WTC11 (cell line): ENCODE results near the gene KCNIP4. TPM values are rescaled to one million over a fixed set of nuclear protein-coding genes. Genes with fewer than 3 reads are reported as not detected.

Experiments used
- ATAC-seq: fragments of 200-7000 bp; cut with Tn5 transposase; 2 replicates; pipeline ENCODE4 v1.10.0; 2021; ENCODE audit warnings: mild to moderate bottlenecking, moderate library complexity
- CTCF ChIA-PET: fragments of 300-600 bp; sonication (Branson Sonifier 250); formaldehyde crosslinking; loops from one replicate; lab custom pipeline; 2021; ENCODE audit warnings: antibody characterized with exemption; lab: Charles Lee
- POLR2A ChIA-PET: fragments of 350-600 bp; sonication (Branson Sonifier 250); formaldehyde crosslinking; loops from one replicate; lab custom pipeline; 2021; ENCODE audit warnings: antibody characterized with exemption; lab: Charles Lee
- DNase-seq: peaks from one replicate; pipeline ENCODE4 v3.0.0; 2021; ENCODE audit warnings: low spot score
- H3K27ac Mint-ChIP-seq: 2 replicates; pipeline ENCODE4 v1.8.0; 2021; ENCODE audit warnings: mixed read lengths
- H3K27me3 Mint-ChIP-seq: 2 replicates; pipeline ENCODE4 v1.8.0; 2021; ENCODE audit warnings: low read depth, mild to moderate bottlenecking, moderate library complexity, mixed read lengths
- H3K36me3 Mint-ChIP-seq: 2 replicates; pipeline ENCODE4 v1.8.0; 2021; ENCODE audit warnings: mixed read lengths
- H3K4me1 Mint-ChIP-seq: 2 replicates; pipeline ENCODE4 v1.8.0; 2022; ENCODE audit warnings: mixed read lengths
- H3K4me3 Mint-ChIP-seq: 2 replicates; pipeline ENCODE4 v1.8.0; 2021; ENCODE audit warnings: mild to moderate bottlenecking, moderate library complexity, mixed read lengths
- H3K9me3 Mint-ChIP-seq: 2 replicates; pipeline ENCODE4 v1.8.0; 2021; ENCODE audit warnings: mixed read lengths
- ATF1 ChIP-seq: sonication (generic); formaldehyde crosslinking; IDR thresholded peaks from 2 replicates; pipeline ENCODE4 v1.8.1; 2023; ENCODE audit warnings: mild to moderate bottlenecking, moderate library complexity, missing genetic modification reagents
- ELF4 ChIP-seq: sonication (generic); formaldehyde crosslinking; IDR thresholded peaks from 2 replicates; pipeline ENCODE4 v1.8.1; 2022; ENCODE audit warnings: low read depth, mild to moderate bottlenecking, moderate library complexity, missing genetic modification reagents
- ETV6 ChIP-seq: sonication (generic); formaldehyde crosslinking; IDR thresholded peaks from 2 replicates; pipeline ENCODE4 v1.8.1; 2022; ENCODE audit warnings: mild to moderate bottlenecking, missing genetic modification reagents
- GTF2I ChIP-seq: fragments of 250-450 bp; sonication (Bioruptor Pico); conservative IDR thresholded peaks from 2 replicates; pipeline ENCODE4 v1.4.0; 2021; ENCODE audit warnings: mild to moderate bottlenecking
- JAZF1 ChIP-seq: fragments of 250-450 bp; sonication (Bioruptor Pico); IDR thresholded peaks from 2 replicates; pipeline ENCODE4 v1.9.0; 2021; ENCODE audit warnings: moderate library complexity, mild to moderate bottlenecking, inconsistent platforms
- NFATC4 ChIP-seq: fragments of 250-450 bp; sonication (Bioruptor Pico); IDR thresholded peaks from 2 replicates; pipeline ENCODE4 v1.9.0; 2021; ENCODE audit warnings: mild to moderate bottlenecking
- NFE2L1 ChIP-seq: sonication (generic); formaldehyde crosslinking; IDR thresholded peaks from 2 replicates; pipeline ENCODE4 v1.8.1; 2023; ENCODE audit warnings: missing genetic modification reagents
- NR3C1 ChIP-seq: sonication (generic); formaldehyde crosslinking; conservative IDR thresholded peaks from 2 replicates; pipeline ENCODE4 v1.8.1; 2023; ENCODE audit warnings: low read depth, mild to moderate bottlenecking, missing genetic modification reagents
- OVOL2 ChIP-seq: fragments of 250-450 bp; sonication (Bioruptor Pico); IDR thresholded peaks from 2 replicates; pipeline ENCODE4 v1.9.0; 2021; ENCODE audit warnings: mild to moderate bottlenecking, borderline replicate concordance
- RELA ChIP-seq: sonication (generic); formaldehyde crosslinking; IDR thresholded peaks from 2 replicates; pipeline ENCODE4 v1.8.1; 2022; ENCODE audit warnings: missing genetic modification reagents, mild to moderate bottlenecking, borderline replicate concordance
- TCF7 ChIP-seq: sonication (generic); formaldehyde crosslinking; IDR thresholded peaks from 2 replicates; pipeline ENCODE4 v1.8.0; 2022; ENCODE audit warnings: mild to moderate bottlenecking, low read depth, missing genetic modification reagents, moderate library complexity
- TP53 ChIP-seq: sonication (generic); formaldehyde crosslinking; IDR thresholded peaks from 2 replicates; pipeline ENCODE4 v1.8.1; 2023; ENCODE audit warnings: mild to moderate bottlenecking, missing genetic modification reagents
- ZNF121 ChIP-seq: sonication (generic); formaldehyde crosslinking; IDR thresholded peaks from 2 replicates; pipeline ENCODE4 v1.8.0; 2023; ENCODE audit warnings: missing genetic modification reagents
- ZNF138 ChIP-seq: sonication (generic); formaldehyde crosslinking; conservative IDR thresholded peaks from 2 replicates; pipeline ENCODE4 v1.8.1; 2022; ENCODE audit warnings: mild to moderate bottlenecking, moderate library complexity, missing genetic modification reagents
- ZNF232 ChIP-seq: sonication (generic); formaldehyde crosslinking; IDR thresholded peaks from 2 replicates; pipeline ENCODE4 v1.8.0; 2022; ENCODE audit warnings: mild to moderate bottlenecking, missing genetic modification reagents
- total RNA-seq: library from RNA; stranded (reverse); gene quantifications from 3 replicates; pipeline ENCODE4 v1.2.3, GENCODE V29; 2021
- TF ChIP-seq, protein P1 (sequence below): sonication (generic); formaldehyde crosslinking; IDR thresholded peaks from 2 replicates; pipeline ENCODE4 v1.8.0; 2022; ENCODE audit warnings: mild to moderate bottlenecking, missing genetic modification reagents
- TF ChIP-seq, protein P2 (sequence below): sonication (generic); formaldehyde crosslinking; IDR thresholded peaks from 2 replicates; pipeline ENCODE4 v1.8.1; 2022; ENCODE audit warnings: mild to moderate bottlenecking, missing genetic modification reagents, moderate library complexity, borderline replicate concordance
- TF ChIP-seq, protein P3 (sequence below): sonication (generic); formaldehyde crosslinking; IDR thresholded peaks from 2 replicates; pipeline ENCODE4 v1.8.1; 2022; ENCODE audit warnings: low read depth, missing genetic modification reagents, borderline replicate concordance
- TF ChIP-seq, protein P4 (sequence below): fragments of 250-450 bp; sonication (Bioruptor Pico); IDR thresholded peaks from 2 replicates; pipeline ENCODE4 v1.8.0; 2021; ENCODE audit warnings: mild to moderate bottlenecking
- TF ChIP-seq, protein P5 (sequence below): sonication (generic); formaldehyde crosslinking; IDR thresholded peaks from 2 replicates; pipeline ENCODE4 v1.8.0; 2023; ENCODE audit warnings: missing genetic modification reagents
- TF ChIP-seq, protein P6 (sequence below): sonication (generic); formaldehyde crosslinking; IDR thresholded peaks from 2 replicates; pipeline ENCODE4 v1.8.1; 2022; ENCODE audit warnings: missing genetic modification reagents, borderline replicate concordance
- TF ChIP-seq, protein P7 (sequence below): sonication (generic); formaldehyde crosslinking; IDR thresholded peaks from 2 replicates; pipeline ENCODE4 v1.8.1; 2023; ENCODE audit warnings: mild to moderate bottlenecking, missing genetic modification reagents

The KCNIP4 gene
- total RNA-seq, 1 experiment from 2014 or later = not detected

DNA sequence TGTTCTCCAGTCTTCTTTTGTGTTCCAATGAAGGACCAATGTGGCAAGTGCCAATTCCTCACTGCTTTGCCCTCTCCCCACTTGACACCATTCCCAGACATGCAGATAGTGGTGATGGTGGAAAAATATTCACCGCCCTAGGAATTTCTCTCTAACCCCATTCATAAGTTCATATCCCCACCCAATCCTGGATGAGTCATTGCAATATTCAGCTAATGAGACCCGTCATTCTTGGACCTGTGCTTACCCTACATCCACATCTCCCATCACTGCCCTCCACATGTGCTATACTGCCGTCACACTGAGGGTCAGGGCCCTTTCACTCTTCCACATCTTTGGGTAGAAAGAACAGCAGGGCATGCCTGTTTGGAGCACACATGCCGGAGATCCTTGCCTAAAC, 199.2 kb downstream of the KCNIP4 start:
- Mint-ChIP-seq H3K27ac (no peak overlapping the region), H3K27me3 (no peaks in the 10 kb centered on the region), H3K4me1 (peaks cover 23% of the 10 kb centered on the region), H3K36me3 (no peaks in the 10 kb centered on the region), H3K9me3 (no peaks in the 10 kb centered on the region), H3K4me3 (no peak overlapping the region)
- ChIA-PET CTCF (no interaction called here), POLR2A (no interaction called here)
- TF ChIP-seq ZNF121 (CRISPR knock-in tag) (no peak), ELF4 (no peak), ATF1 (CRISPR knock-in tag) (no peak), JAZF1 (CRISPR knock-in tag) (no peak), TCF7 (no peak), GTF2I (CRISPR knock-in tag) (no peak), TP53 (CRISPR knock-in tag) (no peak), NFE2L1 (CRISPR knock-in tag) (no peak), OVOL2 (CRISPR knock-in tag) (no peak)
- TF ChIP-seq, protein P1, sequence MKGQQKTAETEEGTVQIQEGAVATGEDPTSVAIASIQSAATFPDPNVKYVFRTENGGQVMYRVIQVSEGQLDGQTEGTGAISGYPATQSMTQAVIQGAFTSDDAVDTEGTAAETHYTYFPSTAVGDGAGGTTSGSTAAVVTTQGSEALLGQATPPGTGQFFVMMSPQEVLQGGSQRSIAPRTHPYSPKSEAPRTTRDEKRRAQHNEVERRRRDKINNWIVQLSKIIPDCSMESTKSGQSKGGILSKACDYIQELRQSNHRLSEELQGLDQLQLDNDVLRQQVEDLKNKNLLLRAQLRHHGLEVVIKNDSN = no peak
- TF ChIP-seq, protein P2, sequence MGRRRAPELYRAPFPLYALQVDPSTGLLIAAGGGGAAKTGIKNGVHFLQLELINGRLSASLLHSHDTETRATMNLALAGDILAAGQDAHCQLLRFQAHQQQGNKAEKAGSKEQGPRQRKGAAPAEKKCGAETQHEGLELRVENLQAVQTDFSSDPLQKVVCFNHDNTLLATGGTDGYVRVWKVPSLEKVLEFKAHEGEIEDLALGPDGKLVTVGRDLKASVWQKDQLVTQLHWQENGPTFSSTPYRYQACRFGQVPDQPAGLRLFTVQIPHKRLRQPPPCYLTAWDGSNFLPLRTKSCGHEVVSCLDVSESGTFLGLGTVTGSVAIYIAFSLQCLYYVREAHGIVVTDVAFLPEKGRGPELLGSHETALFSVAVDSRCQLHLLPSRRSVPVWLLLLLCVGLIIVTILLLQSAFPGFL = no peak
- TF ChIP-seq, protein P3, sequence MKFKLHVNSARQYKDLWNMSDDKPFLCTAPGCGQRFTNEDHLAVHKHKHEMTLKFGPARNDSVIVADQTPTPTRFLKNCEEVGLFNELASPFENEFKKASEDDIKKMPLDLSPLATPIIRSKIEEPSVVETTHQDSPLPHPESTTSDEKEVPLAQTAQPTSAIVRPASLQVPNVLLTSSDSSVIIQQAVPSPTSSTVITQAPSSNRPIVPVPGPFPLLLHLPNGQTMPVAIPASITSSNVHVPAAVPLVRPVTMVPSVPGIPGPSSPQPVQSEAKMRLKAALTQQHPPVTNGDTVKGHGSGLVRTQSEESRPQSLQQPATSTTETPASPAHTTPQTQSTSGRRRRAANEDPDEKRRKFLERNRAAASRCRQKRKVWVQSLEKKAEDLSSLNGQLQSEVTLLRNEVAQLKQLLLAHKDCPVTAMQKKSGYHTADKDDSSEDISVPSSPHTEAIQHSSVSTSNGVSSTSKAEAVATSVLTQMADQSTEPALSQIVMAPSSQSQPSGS = no peak
- DNase-seq = no peak
- no peak for ATAC-seq

DNA sequence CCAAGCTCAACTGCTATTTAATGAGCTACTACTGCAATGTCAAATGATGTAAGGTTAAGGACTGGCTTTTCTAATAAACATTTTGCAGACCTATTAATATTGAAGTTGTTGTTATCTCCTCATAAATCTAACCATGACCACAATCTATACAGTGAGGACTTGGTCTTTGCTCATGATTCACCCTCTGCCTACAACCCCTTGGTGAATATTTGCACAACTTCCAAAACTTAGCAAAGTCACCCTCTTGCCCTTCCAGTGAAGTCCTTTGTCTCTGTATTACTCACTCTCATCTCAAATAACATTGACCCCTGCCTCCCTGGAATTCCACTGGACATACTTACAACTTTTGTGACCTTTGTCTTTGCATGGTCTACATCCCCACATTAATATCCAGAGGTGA, 204.5 kb downstream of the KCNIP4 start:
- DNase-seq = no peak
- ChIA-PET CTCF (no interaction called here), POLR2A (no interaction called here)
- Mint-ChIP-seq H3K36me3 (no peaks in the 10 kb centered on the region; the same call in 1 of the 2 replicates), H3K27me3 (no peaks in the 10 kb centered on the region), H3K9me3 (peaks cover 10% of the 10 kb centered on the region), H3K27ac (no peak overlapping the region), H3K4me1 (no peaks in the 10 kb centered on the region), H3K4me3 (no peak overlapping the region)
- ATAC-seq = no peak
- TF ChIP-seq, protein P4, sequence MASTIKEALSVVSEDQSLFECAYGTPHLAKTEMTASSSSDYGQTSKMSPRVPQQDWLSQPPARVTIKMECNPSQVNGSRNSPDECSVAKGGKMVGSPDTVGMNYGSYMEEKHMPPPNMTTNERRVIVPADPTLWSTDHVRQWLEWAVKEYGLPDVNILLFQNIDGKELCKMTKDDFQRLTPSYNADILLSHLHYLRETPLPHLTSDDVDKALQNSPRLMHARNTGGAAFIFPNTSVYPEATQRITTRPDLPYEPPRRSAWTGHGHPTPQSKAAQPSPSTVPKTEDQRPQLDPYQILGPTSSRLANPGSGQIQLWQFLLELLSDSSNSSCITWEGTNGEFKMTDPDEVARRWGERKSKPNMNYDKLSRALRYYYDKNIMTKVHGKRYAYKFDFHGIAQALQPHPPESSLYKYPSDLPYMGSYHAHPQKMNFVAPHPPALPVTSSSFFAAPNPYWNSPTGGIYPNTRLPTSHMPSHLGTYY (CRISPR knock-in tag) = no peak
- TF ChIP-seq ZNF232 (no peak), ZNF138 (no peak), NFATC4 (CRISPR knock-in tag) (no peak), RELA (CRISPR knock-in tag) (no peak), ETV6 (CRISPR knock-in tag) (no peak), NR3C1 (CRISPR knock-in tag) (no peak)
- TF ChIP-seq, protein P5, sequence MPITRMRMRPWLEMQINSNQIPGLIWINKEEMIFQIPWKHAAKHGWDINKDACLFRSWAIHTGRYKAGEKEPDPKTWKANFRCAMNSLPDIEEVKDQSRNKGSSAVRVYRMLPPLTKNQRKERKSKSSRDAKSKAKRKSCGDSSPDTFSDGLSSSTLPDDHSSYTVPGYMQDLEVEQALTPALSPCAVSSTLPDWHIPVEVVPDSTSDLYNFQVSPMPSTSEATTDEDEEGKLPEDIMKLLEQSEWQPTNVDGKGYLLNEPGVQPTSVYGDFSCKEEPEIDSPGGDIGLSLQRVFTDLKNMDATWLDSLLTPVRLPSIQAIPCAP = no peak
- TF ChIP-seq, protein P2 = no peak
- TF ChIP-seq, protein P6, sequence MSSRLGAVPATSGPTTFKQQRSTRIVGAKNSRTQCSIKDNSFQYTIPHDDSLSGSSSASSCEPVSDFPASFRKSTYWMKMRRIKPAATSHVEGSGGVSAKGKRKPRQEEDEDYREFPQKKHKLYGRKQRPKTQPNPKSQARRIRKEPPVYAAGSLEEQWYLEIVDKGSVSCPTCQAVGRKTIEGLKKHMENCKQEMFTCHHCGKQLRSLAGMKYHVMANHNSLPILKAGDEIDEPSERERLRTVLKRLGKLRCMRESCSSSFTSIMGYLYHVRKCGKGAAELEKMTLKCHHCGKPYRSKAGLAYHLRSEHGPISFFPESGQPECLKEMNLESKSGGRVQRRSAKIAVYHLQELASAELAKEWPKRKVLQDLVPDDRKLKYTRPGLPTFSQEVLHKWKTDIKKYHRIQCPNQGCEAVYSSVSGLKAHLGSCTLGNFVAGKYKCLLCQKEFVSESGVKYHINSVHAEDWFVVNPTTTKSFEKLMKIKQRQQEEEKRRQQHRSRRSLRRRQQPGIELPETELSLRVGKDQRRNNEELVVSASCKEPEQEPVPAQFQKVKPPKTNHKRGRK (CRISPR knock-in tag) = no peak
- TF ChIP-seq, protein P7, sequence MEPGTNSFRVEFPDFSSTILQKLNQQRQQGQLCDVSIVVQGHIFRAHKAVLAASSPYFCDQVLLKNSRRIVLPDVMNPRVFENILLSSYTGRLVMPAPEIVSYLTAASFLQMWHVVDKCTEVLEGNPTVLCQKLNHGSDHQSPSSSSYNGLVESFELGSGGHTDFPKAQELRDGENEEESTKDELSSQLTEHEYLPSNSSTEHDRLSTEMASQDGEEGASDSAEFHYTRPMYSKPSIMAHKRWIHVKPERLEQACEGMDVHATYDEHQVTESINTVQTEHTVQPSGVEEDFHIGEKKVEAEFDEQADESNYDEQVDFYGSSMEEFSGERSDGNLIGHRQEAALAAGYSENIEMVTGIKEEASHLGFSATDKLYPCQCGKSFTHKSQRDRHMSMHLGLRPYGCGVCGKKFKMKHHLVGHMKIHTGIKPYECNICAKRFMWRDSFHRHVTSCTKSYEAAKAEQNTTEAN (CRISPR knock-in tag) = no peak
